Lower leg skin (tissue), 4 donors: ENCODE measurements around the gene CCT7. TPM values are rescaled to one million over a fixed set of nuclear protein-coding genes. Genes with fewer than 3 reads are reported as not detected.
A peak's percentile ranks its signal among the peaks of the same experiment; 100 is the strongest.

Source experiments
- DNase-seq, 2 donors: peaks; one replicate each; pipeline ENCODE4 v3.0.0-alpha.2; 2019; ENCODE audit warnings: low spot score in 2 of 2
- H3K4me3 ChIP-seq: fragments of 200-600 bp; sonication (generic); 2 replicates; pipeline ENCODE4 v1.5.1; 2017; ENCODE audit warnings: mild to moderate bottlenecking, low read depth; ENCODE audit not compliant: poor library complexity, severe bottlenecking
- CTCF ChIP-seq, 3 donors: fragments of 450-650 bp; IDR thresholded peaks; one replicate each; pipeline ENCODE4 v1.5.1; 2016; ENCODE audit warnings: antibody characterized with exemption in 3 of 3, mild to moderate bottlenecking in 3 of 3, moderate library complexity in 2 of 3
- POLR2A ChIP-seq, 2 donors: fragments of 450-650 bp; IDR thresholded peaks; one replicate each; pipeline ENCODE4 v1.6.1; 2016 to 2017; ENCODE audit warnings: antibody characterized with exemption in 2 of 2, mild to moderate bottlenecking in 1 of 2, moderate library complexity in 1 of 2
- WGBS, 2 donors: methylation state at CpG; one replicate each; pipeline ENCODE4 v1.1.5; 2018; 5-methylcytosine and 5-hydroxymethylcytosine counted together
- intact Hi-C: fragments of 100-400 bp; cut with DNase I; formaldehyde crosslinking; loops from one replicate; pipeline ENCODE4 v1.15.0; 2023; ENCODE audit warnings: low total_unique reads
- total RNA-seq, 4 donors: library from RNA; depleted of rRNA; stranded (reverse); fragments of >200 nt; gene quantifications; one replicate each; pipeline ENCODE4 v1.1.0, GENCODE V29; 2016

Gene CCT7
- total RNA-seq, 4 donors from 2014 or later: 141 to 173 (median 156) TPM

- peak in 1 of 2 donors; percentile 86 for DNase-seq
- WGBS, 2 donors: 0 to 2% methylated on average over 11 to 34 of the region's 69 CpGs
- TF ChIP-seq CTCF (IDR thresholded peaks at IDR 0.05): no peak
- TF ChIP-seq POLR2A (IDR thresholded peaks at IDR 0.05): no peak
- peak within 1 kb of the TSS; percentile 37 for H3K4me3 ChIP-seq
- intact Hi-C loops: no loop called here
Observed at GRCh38 chr2:73284296-73285158, 50.4 kb downstream of the CCT7 start, which contains the start of gene FBXO41. FBXO41 (minus strand) TSS chr2:73284478; CDS start chr2:73269630, 14,848 bp downstream.

- intact Hi-C loops: no loop called here
- peak in 1 of 2 donors; percentile 81 for DNase-seq
- H3K4me3 ChIP-seq: no peak overlapping the region
Observed at GRCh38 chr2:73285159-73285739, 51.1 kb downstream of the CCT7 start.

GRCh38 chr2:73286134-73286655, 52.1 kb downstream of the CCT7 start:
- peak in 1 of 2 donors; percentile 5 for DNase-seq
- intact Hi-C loops: no loop called here
- no peak for TF ChIP-seq POLR2A (IDR thresholded peaks at IDR 0.05)
- TF ChIP-seq CTCF (IDR thresholded peaks at IDR 0.05): no peak
- H3K4me3 ChIP-seq: no peak overlapping the region
- 84 to 87% methylated on average over 3 of the region's 3 CpGs for WGBS, 2 donors

More at GRCh38 chr2:73285159-73285739, 51.1 kb downstream of the CCT7 start:
- no peak for TF ChIP-seq POLR2A (IDR thresholded peaks at IDR 0.05)
- TF ChIP-seq CTCF (IDR thresholded peaks at IDR 0.05): no peak
- WGBS, 2 donors: 34 to 41% methylated on average over 5 of the region's 5 CpGs

GRCh38 chr2:73289304-73289703, 55.2 kb downstream of the CCT7 start:
- intact Hi-C loops: no loop called here
- TF ChIP-seq POLR2A (IDR thresholded peaks at IDR 0.05) (no peak), CTCF (IDR thresholded peaks at IDR 0.05) (no peak)
- DNase-seq: no peak
- H3K4me3 ChIP-seq: no peak overlapping the region

GRCh38 chr2:73290049-73290839, 56.1 kb downstream of the CCT7 start:
- 53 to 58% methylated on average over 6 of the region's 6 CpGs for WGBS, 2 donors
- no peak for DNase-seq

More at GRCh38 chr2:73290049-73290839, 56.1 kb downstream of the CCT7 start:
- H3K4me3 ChIP-seq: no peak overlapping the region
- TF ChIP-seq CTCF (IDR thresholded peaks at IDR 0.05) (no peak), POLR2A (IDR thresholded peaks at IDR 0.05) (no peak)
- intact Hi-C loops: no loop called here
